Activated T-cell treated with anti-CD3 and anti-CD28 coated beads for 48 hours (primary cell): Measurements from ENCODE around the gene MMP17.

Source experiments
- DNase-seq: peaks from one replicate; pipeline ENCODE4 v3.0.0-alpha.2; 2020; ENCODE audit warnings: low read depth

MMP17 gene

DNA sequence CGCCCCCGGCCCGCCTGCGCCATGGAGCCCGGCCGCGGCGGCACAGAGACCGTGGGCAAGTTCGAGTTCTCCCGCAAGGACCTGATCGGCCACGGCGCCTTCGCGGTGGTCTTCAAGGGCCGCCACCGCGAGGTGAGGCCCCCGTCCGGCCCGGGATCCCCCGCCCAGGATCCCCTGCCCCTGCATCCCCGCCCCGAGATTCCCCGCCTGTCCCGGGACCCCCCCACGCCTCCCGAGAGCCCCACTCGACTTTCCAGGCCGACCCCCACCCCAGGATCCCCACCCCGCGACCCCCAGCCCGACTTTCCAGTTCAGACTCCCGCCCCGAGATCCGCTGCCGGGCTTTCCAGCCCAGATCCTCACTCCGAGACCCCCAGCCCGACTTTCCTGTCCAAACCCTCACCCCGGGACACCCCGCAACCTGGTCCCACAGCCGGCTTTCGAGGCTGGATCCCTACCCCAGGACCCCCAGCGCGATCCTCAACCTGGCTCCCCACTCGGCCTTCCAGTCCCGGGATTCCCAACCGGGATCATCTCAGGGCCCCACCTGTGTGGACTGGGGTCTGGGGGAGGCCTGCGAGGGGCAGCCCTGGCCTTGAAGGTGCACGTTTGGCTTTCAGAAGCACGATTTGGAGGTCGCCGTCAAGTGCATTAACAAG is 66.9 kb downstream of the MMP17 start:
- DNase-seq = no peak

GRCh38 chr12:131895640-131896079 is 67.5 kb downstream of the MMP17 start:
- DNase-seq = peak; percentile 6

DNA sequence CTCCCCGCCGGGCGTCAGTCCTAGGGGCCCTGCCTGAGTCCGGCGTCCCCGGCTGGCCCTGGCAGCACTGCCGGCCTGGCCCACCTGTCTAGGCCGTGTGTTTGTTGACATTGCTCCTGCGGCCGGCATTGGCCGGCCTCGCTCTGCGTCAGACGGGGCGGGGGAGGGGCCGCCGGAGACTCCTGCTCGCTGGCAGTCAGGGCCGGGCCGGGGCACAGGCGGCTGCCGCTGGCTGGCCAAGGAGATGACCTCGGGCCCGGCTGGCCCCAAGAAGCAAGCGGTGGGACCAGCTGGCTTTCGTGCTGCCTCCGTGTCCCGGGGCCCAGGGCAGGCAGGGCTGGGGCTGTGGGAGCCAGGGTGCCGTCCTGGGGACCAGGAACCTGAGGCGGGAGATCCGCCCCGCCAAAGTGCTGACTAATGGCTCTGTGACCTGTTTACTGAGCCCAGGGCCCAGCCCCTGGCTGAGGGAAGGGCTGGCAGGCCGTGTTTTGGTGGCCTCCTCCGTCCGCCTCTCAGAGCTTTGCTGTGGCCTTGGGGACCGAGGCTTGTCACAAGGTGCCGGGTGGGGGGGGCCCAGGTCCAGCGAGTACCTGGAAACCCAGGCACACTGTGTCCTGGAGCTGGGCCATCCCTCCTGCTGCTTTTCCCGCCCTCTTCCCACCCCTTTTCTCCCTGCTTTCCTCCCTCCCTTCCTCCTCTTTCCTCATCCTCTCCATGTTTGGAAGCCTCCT is 68.1 kb downstream of the MMP17 start:
- peak; percentile 70 for DNase-seq

- no peak for DNase-seq
Measured at GRCh38 chr12:131896811-131897270, 68.6 kb downstream of the MMP17 start.

GRCh38 chr12:131897276-131897675 is 69.1 kb downstream of the MMP17 start:
- no peak for DNase-seq

GRCh38 chr12:131897875-131898274 is 69.7 kb downstream of the MMP17 start:
- DNase-seq = no peak

GRCh38 chr12:131900397-131900796 is 72.2 kb downstream of the MMP17 start:
- DNase-seq = no peak
